K562 (cell line): ENCODE data around the gene YJU2. TPM values are rescaled to one million over a fixed set of nuclear protein-coding genes. Genes with fewer than 3 reads are reported as not detected.

Experiments used
- MED1 ChIP-seq: sonication (generic); formaldehyde crosslinking; IDR thresholded peaks from 2 replicates; pipeline ENCODE4 v1.8.1; 2023; ENCODE audit warnings: missing genetic modification reagents, borderline replicate concordance
- RB1 ChIP-seq: fragments of 450-650 bp; IDR thresholded peaks from 2 replicates; pipeline ENCODE4 v1.6.1; 2017; ENCODE audit warnings: low read depth, mild to moderate bottlenecking
- ZNF146 ChIP-seq: IDR thresholded peaks from one replicate; pipeline ENCODE4 v1.6.1; 2018; ENCODE audit warnings: missing compliant biosample characterization; ENCODE audit not compliant: unreplicated experiment
- polyA plus RNA-seq, 8 experiments: library from polyadenylated mRNA; depleted of rRNA in 4 of 8; stranded (reverse) in 5 of 8; unstranded in 3 of 8; fragments of >200 nt; fragmentation: Nextera tagmentation in 2 of 8; fragmentation: Illumina TruSeq in 1 of 8; extraction: Ambion mirVana in 2 of 8; extraction: Trizol in 1 of 8; gene quantifications; 2 replicates each; pipeline versions ENCODE4 v1.2.1 to v1.2.3, GENCODE V29; 2011 to 2014; ENCODE audit warnings: inconsistent platforms in 1 of 8, missing spikeins in 1 of 8
- total RNA-seq, 7 experiments: library from RNA; depleted of rRNA in 6 of 7; stranded (reverse); fragments of >200 nt in 6 of 7; fragmentation: Illumina TruSeq in 2 of 7; extraction: Trizol in 2 of 7; gene quantifications; 2 replicates each; pipeline versions ENCODE4 v1.2.1 to v1.2.3, GENCODE V29; 2011 to 2021; ENCODE audit warnings: low replicate concordance in 1 of 7
- TF ChIP-seq, protein P1 (sequence below): fragments of 450-650 bp; IDR thresholded peaks from 2 replicates; pipeline ENCODE4 v1.6.1; 2018; ENCODE audit not compliant: partially characterized antibody
- TF ChIP-seq, protein P2 (sequence below): fragments of 450-650 bp; IDR thresholded peaks from 2 replicates; pipeline ENCODE4 v1.6.1; 2017; ENCODE audit warnings: antibody characterized with exemption, mild to moderate bottlenecking
- TF ChIP-seq, protein P3 (sequence below), 2 experiments: fragments of 450-650 bp; IDR thresholded peaks; 2 replicates each; pipeline ENCODE4 v1.6.1; 2018; ENCODE audit warnings: mild to moderate bottlenecking in 2 of 2, low read depth in 1 of 2; ENCODE audit not compliant: partially characterized antibody in 2 of 2
- TF ChIP-seq, protein P4 (sequence below): fragments of 450-650 bp; formaldehyde crosslinking; IDR thresholded peaks from 2 replicates; pipeline ENCODE4 v1.4.0; 2022; ENCODE audit warnings: missing genetic modification characterization
- TF ChIP-seq, protein P5 (sequence below): sonication (generic); formaldehyde crosslinking; IDR thresholded peaks from 2 replicates; pipeline ENCODE4 v1.5.0; 2020; ENCODE audit warnings: missing genetic modification reagents
- TF ChIP-seq, protein P6 (sequence below): fragments of 250-450 bp; sonication (Bioruptor Pico); IDR thresholded peaks from 2 replicates; pipeline ENCODE4 v1.8.0; 2021; ENCODE audit warnings: mild to moderate bottlenecking, moderate library complexity

YJU2 gene
- total and polyA plus RNA-seq, 9 of the 15 experiments (the other 6 are each of a cell fraction or from before 2014, with no cell fraction given): 0.41 to 34.9 (median 19.3) TPM

DNA sequence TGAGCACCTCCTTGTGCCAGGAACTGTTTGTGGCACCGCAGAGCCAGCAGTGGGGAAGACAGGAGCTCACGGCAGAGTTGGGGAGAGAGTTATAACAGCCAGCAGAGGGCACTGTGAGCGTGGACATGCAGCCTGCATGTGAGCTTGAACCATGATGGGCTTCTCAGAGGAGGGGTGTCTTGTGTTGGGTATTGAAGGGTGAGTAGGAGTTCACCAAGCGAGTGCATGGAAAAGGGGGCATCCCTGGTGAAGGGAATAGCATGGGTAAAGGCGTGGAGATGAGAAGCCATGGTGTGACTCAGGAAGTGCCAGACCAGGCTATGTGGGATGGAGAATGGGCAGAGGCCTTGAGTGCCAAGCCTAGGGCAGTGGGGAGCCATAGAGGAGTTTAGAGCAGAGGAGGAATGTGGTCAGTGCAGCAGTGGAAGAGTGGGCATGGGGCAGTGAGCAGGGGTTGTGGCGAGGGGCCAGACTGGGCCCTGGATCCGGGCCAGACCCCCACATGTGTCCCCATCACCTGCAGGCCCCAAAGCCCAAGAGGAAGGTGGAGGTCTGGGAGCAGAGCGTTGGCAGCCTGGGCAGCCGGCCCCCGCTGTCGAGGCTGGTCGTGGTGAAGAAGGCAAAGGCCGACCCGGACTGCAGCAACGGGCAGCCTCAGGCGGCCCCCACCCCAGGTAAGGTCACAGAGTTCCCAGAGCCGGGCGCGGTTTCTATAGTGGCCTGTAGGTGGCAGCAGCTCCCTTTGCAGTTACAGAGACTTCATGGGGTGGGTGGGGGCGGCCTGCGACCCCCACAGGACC is 20.4 kb downstream of the YJU2 start (continued):
- TF ChIP-seq, protein P1, sequence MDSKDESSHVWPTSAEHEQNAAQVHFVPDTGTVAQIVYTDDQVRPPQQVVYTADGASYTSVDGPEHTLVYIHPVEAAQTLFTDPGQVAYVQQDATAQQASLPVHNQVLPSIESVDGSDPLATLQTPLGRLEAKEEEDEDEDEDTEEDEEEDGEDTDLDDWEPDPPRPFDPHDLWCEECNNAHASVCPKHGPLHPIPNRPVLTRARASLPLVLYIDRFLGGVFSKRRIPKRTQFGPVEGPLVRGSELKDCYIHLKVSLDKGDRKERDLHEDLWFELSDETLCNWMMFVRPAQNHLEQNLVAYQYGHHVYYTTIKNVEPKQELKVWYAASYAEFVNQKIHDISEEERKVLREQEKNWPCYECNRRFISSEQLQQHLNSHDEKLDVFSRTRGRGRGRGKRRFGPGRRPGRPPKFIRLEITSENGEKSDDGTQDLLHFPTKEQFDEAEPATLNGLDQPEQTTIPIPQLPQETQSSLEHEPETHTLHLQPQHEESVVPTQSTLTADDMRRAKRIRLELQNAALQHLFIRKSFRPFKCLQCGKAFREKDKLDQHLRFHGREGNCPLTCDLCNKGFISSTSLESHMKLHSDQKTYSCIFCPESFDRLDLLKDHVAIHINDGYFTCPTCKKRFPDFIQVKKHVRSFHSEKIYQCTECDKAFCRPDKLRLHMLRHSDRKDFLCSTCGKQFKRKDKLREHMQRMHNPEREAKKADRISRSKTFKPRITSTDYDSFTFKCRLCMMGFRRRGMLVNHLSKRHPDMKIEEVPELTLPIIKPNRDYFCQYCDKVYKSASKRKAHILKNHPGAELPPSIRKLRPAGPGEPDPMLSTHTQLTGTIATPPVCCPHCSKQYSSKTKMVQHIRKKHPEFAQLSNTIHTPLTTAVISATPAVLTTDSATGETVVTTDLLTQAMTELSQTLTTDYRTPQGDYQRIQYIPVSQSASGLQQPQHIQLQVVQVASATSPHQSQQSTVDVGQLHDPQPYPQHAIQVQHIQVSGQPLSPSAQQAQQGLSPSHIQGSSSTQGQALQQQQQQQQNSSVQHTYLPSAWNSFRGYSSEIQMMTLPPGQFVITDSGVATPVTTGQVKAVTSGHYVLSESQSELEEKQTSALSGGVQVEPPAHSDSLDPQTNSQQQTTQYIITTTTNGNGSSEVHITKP: peak; percentile 73
- TF ChIP-seq, protein P2, sequence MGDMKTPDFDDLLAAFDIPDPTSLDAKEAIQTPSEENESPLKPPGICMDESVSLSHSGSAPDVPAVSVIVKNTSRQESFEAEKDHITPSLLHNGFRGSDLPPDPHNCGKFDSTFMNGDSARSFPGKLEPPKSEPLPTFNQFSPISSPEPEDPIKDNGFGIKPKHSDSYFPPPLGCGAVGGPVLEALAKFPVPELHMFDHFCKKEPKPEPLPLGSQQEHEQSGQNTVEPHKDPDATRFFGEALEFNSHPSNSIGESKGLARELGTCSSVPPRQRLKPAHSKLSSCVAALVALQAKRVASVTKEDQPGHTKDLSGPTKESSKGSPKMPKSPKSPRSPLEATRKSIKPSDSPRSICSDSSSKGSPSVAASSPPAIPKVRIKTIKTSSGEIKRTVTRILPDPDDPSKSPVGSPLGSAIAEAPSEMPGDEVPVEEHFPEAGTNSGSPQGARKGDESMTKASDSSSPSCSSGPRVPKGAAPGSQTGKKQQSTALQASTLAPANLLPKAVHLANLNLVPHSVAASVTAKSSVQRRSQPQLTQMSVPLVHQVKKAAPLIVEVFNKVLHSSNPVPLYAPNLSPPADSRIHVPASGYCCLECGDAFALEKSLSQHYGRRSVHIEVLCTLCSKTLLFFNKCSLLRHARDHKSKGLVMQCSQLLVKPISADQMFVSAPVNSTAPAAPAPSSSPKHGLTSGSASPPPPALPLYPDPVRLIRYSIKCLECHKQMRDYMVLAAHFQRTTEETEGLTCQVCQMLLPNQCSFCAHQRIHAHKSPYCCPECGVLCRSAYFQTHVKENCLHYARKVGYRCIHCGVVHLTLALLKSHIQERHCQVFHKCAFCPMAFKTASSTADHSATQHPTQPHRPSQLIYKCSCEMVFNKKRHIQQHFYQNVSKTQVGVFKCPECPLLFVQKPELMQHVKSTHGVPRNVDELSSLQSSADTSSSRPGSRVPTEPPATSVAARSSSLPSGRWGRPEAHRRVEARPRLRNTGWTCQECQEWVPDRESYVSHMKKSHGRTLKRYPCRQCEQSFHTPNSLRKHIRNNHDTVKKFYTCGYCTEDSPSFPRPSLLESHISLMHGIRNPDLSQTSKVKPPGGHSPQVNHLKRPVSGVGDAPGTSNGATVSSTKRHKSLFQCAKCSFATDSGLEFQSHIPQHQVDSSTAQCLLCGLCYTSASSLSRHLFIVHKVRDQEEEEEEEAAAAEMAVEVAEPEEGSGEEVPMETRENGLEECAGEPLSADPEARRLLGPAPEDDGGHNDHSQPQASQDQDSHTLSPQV: no peak
- peak; percentile 28; the same call in 1 of the 2 replicates for TF ChIP-seq RB1
- no peak for TF ChIP-seq ZNF146 (CRISPR knock-in tag)
- TF ChIP-seq, protein P3, sequence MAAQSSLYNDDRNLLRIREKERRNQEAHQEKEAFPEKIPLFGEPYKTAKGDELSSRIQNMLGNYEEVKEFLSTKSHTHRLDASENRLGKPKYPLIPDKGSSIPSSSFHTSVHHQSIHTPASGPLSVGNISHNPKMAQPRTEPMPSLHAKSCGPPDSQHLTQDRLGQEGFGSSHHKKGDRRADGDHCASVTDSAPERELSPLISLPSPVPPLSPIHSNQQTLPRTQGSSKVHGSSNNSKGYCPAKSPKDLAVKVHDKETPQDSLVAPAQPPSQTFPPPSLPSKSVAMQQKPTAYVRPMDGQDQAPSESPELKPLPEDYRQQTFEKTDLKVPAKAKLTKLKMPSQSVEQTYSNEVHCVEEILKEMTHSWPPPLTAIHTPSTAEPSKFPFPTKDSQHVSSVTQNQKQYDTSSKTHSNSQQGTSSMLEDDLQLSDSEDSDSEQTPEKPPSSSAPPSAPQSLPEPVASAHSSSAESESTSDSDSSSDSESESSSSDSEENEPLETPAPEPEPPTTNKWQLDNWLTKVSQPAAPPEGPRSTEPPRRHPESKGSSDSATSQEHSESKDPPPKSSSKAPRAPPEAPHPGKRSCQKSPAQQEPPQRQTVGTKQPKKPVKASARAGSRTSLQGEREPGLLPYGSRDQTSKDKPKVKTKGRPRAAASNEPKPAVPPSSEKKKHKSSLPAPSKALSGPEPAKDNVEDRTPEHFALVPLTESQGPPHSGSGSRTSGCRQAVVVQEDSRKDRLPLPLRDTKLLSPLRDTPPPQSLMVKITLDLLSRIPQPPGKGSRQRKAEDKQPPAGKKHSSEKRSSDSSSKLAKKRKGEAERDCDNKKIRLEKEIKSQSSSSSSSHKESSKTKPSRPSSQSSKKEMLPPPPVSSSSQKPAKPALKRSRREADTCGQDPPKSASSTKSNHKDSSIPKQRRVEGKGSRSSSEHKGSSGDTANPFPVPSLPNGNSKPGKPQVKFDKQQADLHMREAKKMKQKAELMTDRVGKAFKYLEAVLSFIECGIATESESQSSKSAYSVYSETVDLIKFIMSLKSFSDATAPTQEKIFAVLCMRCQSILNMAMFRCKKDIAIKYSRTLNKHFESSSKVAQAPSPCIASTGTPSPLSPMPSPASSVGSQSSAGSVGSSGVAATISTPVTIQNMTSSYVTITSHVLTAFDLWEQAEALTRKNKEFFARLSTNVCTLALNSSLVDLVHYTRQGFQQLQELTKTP (IDR thresholded peaks at IDR 0.05; ENCODE audit: low read depth in 1 of 2, partially characterized antibody in 2 of 2): no peak
- TF ChIP-seq, protein P4, sequence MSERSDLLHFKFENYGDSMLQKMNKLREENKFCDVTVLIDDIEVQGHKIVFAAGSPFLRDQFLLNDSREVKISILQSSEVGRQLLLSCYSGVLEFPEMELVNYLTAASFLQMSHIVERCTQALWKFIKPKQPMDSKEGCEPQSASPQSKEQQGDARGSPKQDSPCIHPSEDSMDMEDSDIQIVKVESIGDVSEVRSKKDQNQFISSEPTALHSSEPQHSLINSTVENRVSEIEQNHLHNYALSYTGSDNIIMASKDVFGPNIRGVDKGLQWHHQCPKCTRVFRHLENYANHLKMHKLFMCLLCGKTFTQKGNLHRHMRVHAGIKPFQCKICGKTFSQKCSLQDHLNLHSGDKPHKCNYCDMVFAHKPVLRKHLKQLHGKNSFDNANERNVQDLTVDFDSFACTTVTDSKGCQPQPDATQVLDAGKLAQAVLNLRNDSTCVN (CRISPR knock-in tag): peak; percentile 76; the same call in 1 of the 2 replicates
- TF ChIP-seq, protein P5, sequence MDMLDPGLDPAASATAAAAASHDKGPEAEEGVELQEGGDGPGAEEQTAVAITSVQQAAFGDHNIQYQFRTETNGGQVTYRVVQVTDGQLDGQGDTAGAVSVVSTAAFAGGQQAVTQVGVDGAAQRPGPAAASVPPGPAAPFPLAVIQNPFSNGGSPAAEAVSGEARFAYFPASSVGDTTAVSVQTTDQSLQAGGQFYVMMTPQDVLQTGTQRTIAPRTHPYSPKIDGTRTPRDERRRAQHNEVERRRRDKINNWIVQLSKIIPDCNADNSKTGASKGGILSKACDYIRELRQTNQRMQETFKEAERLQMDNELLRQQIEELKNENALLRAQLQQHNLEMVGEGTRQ (CRISPR knock-in tag): no peak
- TF ChIP-seq, protein P6, sequence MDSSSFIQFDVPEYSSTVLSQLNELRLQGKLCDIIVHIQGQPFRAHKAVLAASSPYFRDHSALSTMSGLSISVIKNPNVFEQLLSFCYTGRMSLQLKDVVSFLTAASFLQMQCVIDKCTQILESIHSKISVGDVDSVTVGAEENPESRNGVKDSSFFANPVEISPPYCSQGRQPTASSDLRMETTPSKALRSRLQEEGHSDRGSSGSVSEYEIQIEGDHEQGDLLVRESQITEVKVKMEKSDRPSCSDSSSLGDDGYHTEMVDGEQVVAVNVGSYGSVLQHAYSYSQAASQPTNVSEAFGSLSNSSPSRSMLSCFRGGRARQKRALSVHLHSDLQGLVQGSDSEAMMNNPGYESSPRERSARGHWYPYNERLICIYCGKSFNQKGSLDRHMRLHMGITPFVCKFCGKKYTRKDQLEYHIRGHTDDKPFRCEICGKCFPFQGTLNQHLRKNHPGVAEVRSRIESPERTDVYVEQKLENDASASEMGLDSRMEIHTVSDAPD (CRISPR knock-in tag): no peak
- TF ChIP-seq MED1 (CRISPR knock-in tag): no peak
